ENCODE results near the gene KIF13A.

Gene KIF13A

GRCh38 chr6:17966451-17966850 is 21.0 kb downstream of the KIF13A start:
- Histone ChIP-seq H3K27me3 (no peaks in the 10 kb centered on the region), H4K20me1 (peaks cover 0 to 63% (median 25%) of the 10 kb centered on the region in 11 experiments; a peak in 14 of 22 replicates), H3K4me1 (peaks cover 20 to 43% (median 25%) of the 10 kb centered on the region in 10 experiments), H3K4me3 (no peak overlapping the region), H3K9ac (no peak overlapping the region), H3K4me2 (no peak overlapping the region), H3K27ac (no peak overlapping the region), H3K9me3 (replicated peaks in 1 of 11) (peaks cover 0 to 10% (median 0%) of the 10 kb centered on the region in 11 experiments; a peak in 6 of 22 replicates), H3K36me3 (peaks cover 0 to 10% (median 0%) of the 10 kb centered on the region in 11 experiments; a peak in 4 of 22 replicates)
- TF ChIP-seq Cebpa-rat (IDR thresholded peaks at IDR 0.05) = no peak

DNA sequence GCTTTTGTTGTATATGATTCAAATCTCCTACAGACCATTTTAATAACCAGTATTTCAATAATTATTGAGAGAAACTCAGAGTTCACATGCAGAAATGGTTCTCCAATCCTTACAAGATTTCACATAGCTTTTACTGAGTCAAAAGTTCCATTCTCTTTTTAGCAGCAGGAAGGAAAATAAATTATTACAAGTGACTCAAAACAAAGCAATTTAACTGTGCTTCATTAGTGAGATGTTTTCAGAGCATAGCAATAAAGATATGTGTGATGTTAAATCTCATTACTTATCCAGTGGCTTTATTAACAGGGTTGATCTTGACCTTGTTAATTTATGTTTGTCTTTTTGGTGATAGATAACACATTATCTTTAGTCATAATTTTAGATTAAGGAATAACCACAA is 22.0 kb downstream of the KIF13A start:
- Histone ChIP-seq H3K4me1 (peaks cover 20 to 40% (median 25%) of the 10 kb centered on the region in 10 experiments), H3K4me2 (no peak overlapping the region; a peak in 1 of 22 replicates), H4K20me1 (peaks cover 0 to 63% (median 23%) of the 10 kb centered on the region in 11 experiments; a peak in 14 of 22 replicates), H3K9ac (no peak overlapping the region), H3K27ac (no peak overlapping the region), H3K4me3 (no peak overlapping the region), H3K27me3 (no peaks in the 10 kb centered on the region), H3K36me3 (peaks cover 0 to 18% (median 0%) of the 10 kb centered on the region in 11 experiments; a peak in 5 of 22 replicates), H3K9me3 (replicated peaks in 1 of 11) (peaks cover 0 to 10% (median 0%) of the 10 kb centered on the region in 11 experiments; a peak in 7 of 22 replicates)
- no peak for TF ChIP-seq Cebpa-rat (IDR thresholded peaks at IDR 0.05)

GRCh38 chr6:17964633-17965032 is 22.8 kb downstream of the KIF13A start:
- peaks cover 0 to 10% (median 0%) of the 10 kb centered on the region in 11 experiments; a peak in 7 of 22 replicates for H3K9me3 ChIP-seq (replicated peaks in 1 of 11)
- H3K27ac ChIP-seq = no peak overlapping the region
- peaks cover 0 to 19% (median 0%) of the 10 kb centered on the region in 11 experiments; a peak in 6 of 22 replicates for H3K36me3 ChIP-seq
- H4K20me1 ChIP-seq = peaks cover 0 to 61% (median 23%) of the 10 kb centered on the region in 11 experiments; a peak in 14 of 22 replicates
- TF ChIP-seq Cebpa-rat (IDR thresholded peaks at IDR 0.05) = no peak
- peaks cover 20 to 40% (median 25%) of the 10 kb centered on the region in 10 experiments for H3K4me1 ChIP-seq
- H3K4me3 ChIP-seq = no peak overlapping the region
- peak overlapping the region in 3 of 11 experiments; percentile 12 to 27 (median 20); a peak in 1 of 22 replicates for H3K4me2 ChIP-seq
- H3K27me3 ChIP-seq = no peaks in the 10 kb centered on the region
- H3K9ac ChIP-seq = no peak overlapping the region

DNA sequence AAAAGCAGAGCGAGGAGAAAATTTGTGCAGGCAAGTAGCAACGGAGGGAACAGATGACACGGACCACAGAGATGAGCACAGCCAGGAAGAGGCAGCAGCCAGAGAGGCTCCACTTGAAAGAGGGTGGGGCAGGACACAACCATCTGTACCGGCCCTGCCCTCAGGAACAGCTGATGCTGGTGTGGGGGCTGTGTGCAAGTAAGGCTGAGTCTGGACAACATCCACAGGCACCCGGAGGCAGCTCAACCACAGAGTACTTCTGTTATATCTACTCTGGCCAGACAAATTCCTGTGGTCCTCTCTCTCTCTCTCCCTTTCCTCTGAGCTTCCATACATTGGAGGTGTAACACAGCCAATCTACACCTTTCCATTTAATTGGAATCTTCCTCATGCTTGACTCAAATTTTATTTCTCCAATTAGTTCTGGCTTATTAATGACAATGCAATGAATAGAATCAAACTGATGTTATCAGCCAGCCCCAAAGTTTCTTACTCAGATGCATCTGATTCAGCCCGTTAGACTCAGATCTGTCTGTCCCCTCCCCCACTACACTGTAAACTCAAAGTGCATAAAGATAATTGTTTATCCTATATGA is 24.9 kb downstream of the KIF13A start:
- H3K9me3 ChIP-seq (replicated peaks in 1 of 11) = peaks cover 0 to 10% (median 0%) of the 10 kb centered on the region in 11 experiments; a peak in 7 of 22 replicates
- TF ChIP-seq Cebpa-rat (IDR thresholded peaks at IDR 0.05) = no peak
- H3K9ac ChIP-seq = no peak overlapping the region
- peaks cover 15 to 39% (median 31%) of the 10 kb centered on the region in 10 experiments for H3K4me1 ChIP-seq
- no peaks in the 10 kb centered on the region for H3K27me3 ChIP-seq
- peaks cover 0 to 60% (median 16%) of the 10 kb centered on the region in 11 experiments; a peak in 13 of 22 replicates for H4K20me1 ChIP-seq
- H3K36me3 ChIP-seq = peaks cover 0 to 19% (median 0%) of the 10 kb centered on the region in 11 experiments; a peak in 6 of 22 replicates
- no peak overlapping the region for H3K4me3 ChIP-seq
- H3K27ac ChIP-seq = peak overlapping the region in 1 of 11 experiments; percentile 18; a peak in 1 of 22 replicates
- H3K4me2 ChIP-seq = peak overlapping the region; percentile 10 to 62 (median 38); a peak in 19 of 22 replicates

- no peak for TF ChIP-seq Cebpa-rat (IDR thresholded peaks at IDR 0.05)
- no peaks in the 10 kb centered on the region for H3K27me3 ChIP-seq
- H3K4me2 ChIP-seq = peak overlapping the region in 2 of 11 experiments; percentile 28 to 65; a peak in 4 of 22 replicates
- peaks cover 0 to 19% (median 0%) of the 10 kb centered on the region in 11 experiments; a peak in 6 of 22 replicates for H3K36me3 ChIP-seq
- H3K9me3 ChIP-seq (replicated peaks in 1 of 11) = peaks cover 0 to 10% (median 0%) of the 10 kb centered on the region in 11 experiments; a peak in 7 of 22 replicates
- H3K4me1 ChIP-seq = peaks cover 16 to 41% (median 37%) of the 10 kb centered on the region in 10 experiments
- peaks cover 0 to 86% (median 25%) of the 10 kb centered on the region in 11 experiments; a peak in 13 of 22 replicates for H4K20me1 ChIP-seq
- H3K9ac ChIP-seq = no peak overlapping the region
- no peak overlapping the region for H3K4me3 ChIP-seq
- H3K27ac ChIP-seq = no peak overlapping the region
These were observed 28.1 kb downstream of the KIF13A start for GRCh38 chr6:17959302-17959701.

DNA sequence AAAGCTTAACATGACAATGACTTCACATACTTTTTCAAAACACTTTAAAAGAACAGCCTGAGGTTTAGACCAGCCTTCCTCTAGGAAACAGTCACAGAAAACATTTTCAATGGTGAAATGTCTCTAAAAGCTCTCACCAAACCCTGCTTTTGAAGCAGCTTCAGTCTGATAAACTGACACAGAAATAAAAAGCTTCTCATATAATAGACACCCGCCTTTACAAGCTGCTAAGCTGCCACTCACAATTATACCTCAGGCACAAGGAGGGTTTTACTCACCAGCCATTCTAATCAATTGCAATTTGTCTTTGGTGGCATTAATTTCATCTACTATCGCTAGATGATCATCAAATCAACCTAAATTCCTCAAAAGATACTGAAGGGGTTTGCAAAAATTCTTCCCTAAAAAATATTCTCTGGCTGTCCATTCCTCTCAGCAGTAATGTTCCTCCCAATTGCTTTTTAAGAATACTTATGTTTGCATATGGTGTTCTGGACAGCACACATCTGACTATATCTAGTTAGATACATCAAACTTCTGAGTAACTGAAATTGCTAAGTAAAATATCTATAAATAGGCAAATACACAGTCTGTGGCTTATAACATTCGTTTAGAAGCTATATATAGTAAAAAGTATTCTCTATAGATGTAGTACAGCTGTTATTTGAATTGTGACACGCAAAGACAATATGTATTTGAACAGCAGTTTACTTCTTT is 29.4 kb downstream of the KIF13A start:
- no peak overlapping the region for H3K4me3 ChIP-seq
- H3K9me3 ChIP-seq (replicated peaks in 1 of 11) = peaks cover 0 to 4% (median 0%) of the 10 kb centered on the region in 11 experiments; a peak in 2 of 22 replicates
- H3K4me2 ChIP-seq = peak overlapping the region in 10 of 11 experiments; percentile 12 to 69 (median 41); a peak in 16 of 22 replicates
- no peaks in the 10 kb centered on the region for H3K27me3 ChIP-seq
- H3K36me3 ChIP-seq = peaks cover 0 to 26% (median 4%) of the 10 kb centered on the region in 11 experiments; a peak in 9 of 22 replicates
- peaks cover 0 to 86% (median 21%) of the 10 kb centered on the region in 11 experiments; a peak in 13 of 22 replicates for H4K20me1 ChIP-seq
- no peak for TF ChIP-seq Cebpa-rat (IDR thresholded peaks at IDR 0.05)
- peaks cover 13 to 41% (median 36%) of the 10 kb centered on the region in 10 experiments for H3K4me1 ChIP-seq
- peak overlapping the region in 4 of 11 experiments; percentile 0 to 18 (median 10); a peak in 2 of 22 replicates for H3K27ac ChIP-seq
- peak overlapping the region in 4 of 11 experiments; percentile 6 to 34 (median 20); a peak in 3 of 22 replicates for H3K9ac ChIP-seq

GRCh38 chr6:17957498-17957897 is 29.9 kb downstream of the KIF13A start:
- Histone ChIP-seq H3K4me1 (peaks cover 9 to 38% (median 30%) of the 10 kb centered on the region in 10 experiments), H3K4me2 (peak overlapping the region in 9 of 11 experiments; percentile 7 to 69 (median 42); a peak in 17 of 22 replicates), H3K36me3 (peaks cover 0 to 29% (median 4%) of the 10 kb centered on the region in 11 experiments; a peak in 9 of 22 replicates), H3K27me3 (no peaks in the 10 kb centered on the region), H3K9me3 (replicated peaks in 1 of 11) (peaks cover 0 to 4% (median 0%) of the 10 kb centered on the region in 11 experiments; a peak in 2 of 22 replicates), H3K9ac (peak overlapping the region in 4 of 11 experiments; percentile 6 to 34 (median 20); a peak in 4 of 22 replicates), H4K20me1 (peaks cover 0 to 82% (median 21%) of the 10 kb centered on the region in 11 experiments; a peak in 12 of 22 replicates), H3K27ac (peak overlapping the region in 5 of 11 experiments; percentile 0 to 18 (median 7); a peak in 1 of 22 replicates), H3K4me3 (no peak overlapping the region)
- TF ChIP-seq Cebpa-rat (IDR thresholded peaks at IDR 0.05) = no peak

DNA sequence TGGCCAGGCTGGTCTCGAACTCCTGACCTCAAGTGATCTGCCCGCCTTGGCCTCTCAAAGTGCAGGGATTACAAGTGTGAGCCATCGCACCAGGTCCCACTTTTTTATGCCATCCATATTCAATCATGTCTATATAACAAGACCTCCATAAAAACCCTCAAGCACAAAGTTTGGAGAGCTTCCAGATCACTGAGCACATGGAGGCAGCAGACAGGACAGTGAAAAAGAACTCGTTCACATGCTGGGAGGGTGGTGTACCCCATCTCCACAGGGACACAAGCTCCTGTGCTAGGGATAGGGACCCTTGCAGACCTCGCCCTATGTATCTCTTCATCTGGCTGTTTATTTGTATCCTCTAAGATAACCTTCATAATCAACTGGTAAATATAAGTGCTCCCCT is 30.3 kb downstream of the KIF13A start:
- Histone ChIP-seq H3K4me3 (no peak overlapping the region), H3K36me3 (peaks cover 0 to 33% (median 4%) of the 10 kb centered on the region in 11 experiments; a peak in 9 of 22 replicates), H3K9me3 (replicated peaks in 1 of 11) (peaks cover 0 to 7% (median 0%) of the 10 kb centered on the region in 11 experiments; a peak in 2 of 22 replicates), H3K4me1 (peaks cover 6 to 34% (median 26%) of the 10 kb centered on the region in 10 experiments; a peak in 18 of 20 replicates), H4K20me1 (peaks cover 0 to 78% (median 21%) of the 10 kb centered on the region in 11 experiments; a peak in 12 of 22 replicates), H3K27me3 (no peaks in the 10 kb centered on the region), H3K4me2 (peak overlapping the region in 8 of 11 experiments; percentile 32 to 69 (median 43); a peak in 15 of 22 replicates), H3K9ac (peak overlapping the region in 4 of 11 experiments; percentile 6 to 34 (median 20); a peak in 3 of 22 replicates), H3K27ac (peak overlapping the region in 5 of 11 experiments; percentile 0 to 18 (median 7); a peak in 1 of 22 replicates)
- TF ChIP-seq Cebpa-rat (IDR thresholded peaks at IDR 0.05) = no peak
